GM19351 (cell line): ENCODE data around the gene NUDT4.
"Not testable (repeated sequence)": the region's sequence is repeated elsewhere in the genome, so short reads cannot be mapped to it uniquely, and the experiment has no call there.

Source experiments
- ATAC-seq: cut with Tn5 transposase; IDR thresholded peaks from one replicate; pipeline ENCODE4 v1.9.1; 2021; ENCODE audit warnings: mild to moderate bottlenecking, moderate library complexity; ENCODE audit not compliant: unreplicated experiment

The NUDT4 gene

DNA sequence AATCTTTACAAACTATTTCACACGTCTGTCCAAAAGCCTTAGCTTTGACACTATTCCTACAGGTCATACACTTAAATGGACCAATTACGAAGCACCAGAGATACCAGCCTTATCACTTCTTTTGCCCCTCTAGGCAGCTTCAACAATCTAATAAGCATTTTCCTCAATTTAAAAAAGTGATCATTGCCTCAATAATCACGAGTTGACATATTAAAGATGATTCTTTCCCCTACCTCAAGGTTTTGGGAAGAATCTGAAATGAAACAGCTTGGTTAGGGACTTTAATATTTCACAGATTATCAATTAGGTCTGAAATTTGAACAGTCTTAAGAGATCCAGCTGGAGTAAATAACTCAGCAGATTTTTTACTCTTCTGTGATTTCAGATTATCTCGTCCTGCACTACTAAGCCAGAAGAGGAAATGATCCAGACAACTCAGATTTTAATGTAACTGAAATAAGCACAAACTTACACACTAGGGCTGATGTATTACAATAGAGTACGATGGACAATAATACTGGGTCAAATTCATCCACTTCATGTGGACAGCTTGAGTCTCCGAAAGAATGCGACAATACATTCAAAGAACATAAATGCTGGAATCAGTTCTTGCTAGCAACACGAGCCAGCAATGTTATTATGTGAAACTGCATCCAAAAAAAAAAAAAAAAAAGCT lies 48.1 kb downstream of the NUDT4 start:
- ATAC-seq: no peak

- no peak for ATAC-seq
Measured at GRCh38 chr12:93426412-93426805, 48.7 kb downstream of the NUDT4 start.

- no peak for ATAC-seq
Measured at GRCh38 chr12:93427779-93428564, 50.2 kb downstream of the NUDT4 start.

DNA sequence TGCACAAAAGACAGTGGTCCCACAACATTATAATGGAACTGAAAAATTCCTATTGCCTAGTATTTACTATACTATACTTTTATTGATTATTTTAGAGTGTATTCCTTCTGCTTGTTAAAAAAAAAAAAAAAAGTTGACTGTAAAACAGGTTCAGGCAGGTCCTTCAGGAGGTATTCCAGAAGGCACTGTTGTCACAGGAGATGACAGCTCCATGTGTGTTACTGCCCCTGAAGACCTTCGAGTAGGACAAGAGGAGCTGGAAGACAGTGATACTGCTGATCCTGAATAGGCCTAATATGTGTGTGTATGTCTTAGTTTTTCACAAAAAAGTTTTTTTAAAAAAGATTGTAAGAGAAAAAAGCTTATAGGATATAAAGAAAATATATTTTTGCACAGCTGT lies 51.7 kb downstream of the NUDT4 start:
- ATAC-seq: no peak

GRCh38 chr12:93429852-93430251 lies 52.1 kb downstream of the NUDT4 start:
- no peak for ATAC-seq

GRCh38 chr12:93430280-93430679 lies 52.6 kb downstream of the NUDT4 start:
- ATAC-seq: no peak

DNA sequence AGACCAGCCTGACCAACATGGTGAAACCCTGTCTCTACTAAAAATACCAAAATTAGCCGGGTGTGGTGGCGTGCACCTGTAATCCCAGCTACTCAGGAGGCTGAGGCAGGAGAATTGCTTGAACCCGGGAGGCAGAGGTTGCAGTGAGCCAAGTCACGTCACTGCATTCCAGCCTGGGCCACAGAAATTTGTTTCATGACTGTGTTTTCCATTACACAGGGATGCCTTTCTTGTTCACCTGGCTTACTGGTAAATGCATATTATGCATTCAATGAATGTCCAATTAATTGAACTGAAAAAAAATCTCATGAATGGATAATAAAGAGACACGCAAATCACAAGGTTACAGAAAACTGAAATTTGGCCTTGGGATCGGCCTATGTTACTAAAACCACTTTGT lies 54.3 kb downstream of the NUDT4 start:
- not testable (repeated sequence) for ATAC-seq

DNA sequence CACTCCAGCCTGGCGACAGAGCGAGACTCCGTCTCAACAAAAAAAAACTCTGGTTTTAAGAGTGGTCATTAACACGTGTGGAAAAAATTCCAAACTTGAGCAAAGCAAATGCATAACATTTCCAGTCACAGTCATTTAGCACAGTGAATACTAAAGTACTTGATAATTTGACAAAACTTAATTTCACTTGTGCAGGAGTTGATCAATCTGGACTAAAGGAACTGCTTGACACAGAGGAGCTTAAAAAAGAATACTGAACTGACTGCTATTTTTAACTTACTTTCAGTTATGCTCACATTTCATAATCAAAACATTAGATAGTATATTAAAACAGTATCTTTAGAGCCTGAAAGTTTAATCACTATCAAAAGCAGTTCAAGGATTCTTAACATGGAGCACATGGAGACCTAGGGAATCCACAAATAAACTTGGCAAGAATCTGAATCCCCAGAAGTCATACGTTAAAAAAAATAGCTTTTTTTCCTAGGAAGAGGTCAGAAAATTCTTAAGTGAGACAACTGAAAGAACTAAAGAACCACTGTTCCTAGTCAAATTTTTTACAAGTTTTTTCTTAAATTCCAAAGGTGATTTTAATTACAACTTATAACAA lies 56.6 kb downstream of the NUDT4 start:
- ATAC-seq: no peak

DNA sequence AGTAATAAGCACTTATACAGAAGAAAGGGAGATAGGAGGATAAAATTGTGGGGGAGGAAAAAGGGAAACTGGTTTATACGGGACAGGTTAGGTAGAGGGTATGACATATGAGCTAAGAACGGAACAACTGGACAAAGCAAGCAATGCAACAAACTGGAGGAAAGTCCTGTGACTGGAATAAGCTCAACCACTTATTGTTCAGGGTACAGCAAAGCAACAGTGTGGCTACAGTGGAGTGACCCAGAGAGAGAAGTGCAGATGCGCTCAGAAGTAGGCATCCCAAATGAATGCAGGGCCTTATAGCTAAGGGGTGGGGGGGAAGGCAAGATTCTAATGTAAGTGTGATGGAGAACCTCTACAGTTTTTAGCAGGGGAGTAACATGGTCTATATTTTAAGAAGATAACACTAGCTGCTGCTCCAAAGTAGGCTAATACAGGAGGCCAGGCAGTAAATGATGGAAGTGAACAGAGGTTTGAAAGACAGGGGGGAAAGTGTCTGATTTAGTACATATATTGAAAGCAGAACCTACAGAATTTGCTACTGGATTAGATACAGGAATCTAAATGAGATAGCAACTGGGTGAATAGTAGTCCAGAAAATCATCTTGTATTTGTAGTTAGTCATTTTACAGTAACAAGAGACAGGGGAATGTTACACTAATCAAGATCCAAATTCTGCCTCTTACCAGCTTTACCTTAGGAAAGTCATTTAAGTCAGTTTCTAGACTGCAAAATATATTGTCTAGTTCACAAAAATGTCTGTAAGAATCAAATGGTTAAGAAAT lies 60.7 kb downstream of the NUDT4 start:
- no peak for ATAC-seq

GRCh38 chr12:93440043-93440835 lies 62.5 kb downstream of the NUDT4 start:
- no peak for ATAC-seq

DNA sequence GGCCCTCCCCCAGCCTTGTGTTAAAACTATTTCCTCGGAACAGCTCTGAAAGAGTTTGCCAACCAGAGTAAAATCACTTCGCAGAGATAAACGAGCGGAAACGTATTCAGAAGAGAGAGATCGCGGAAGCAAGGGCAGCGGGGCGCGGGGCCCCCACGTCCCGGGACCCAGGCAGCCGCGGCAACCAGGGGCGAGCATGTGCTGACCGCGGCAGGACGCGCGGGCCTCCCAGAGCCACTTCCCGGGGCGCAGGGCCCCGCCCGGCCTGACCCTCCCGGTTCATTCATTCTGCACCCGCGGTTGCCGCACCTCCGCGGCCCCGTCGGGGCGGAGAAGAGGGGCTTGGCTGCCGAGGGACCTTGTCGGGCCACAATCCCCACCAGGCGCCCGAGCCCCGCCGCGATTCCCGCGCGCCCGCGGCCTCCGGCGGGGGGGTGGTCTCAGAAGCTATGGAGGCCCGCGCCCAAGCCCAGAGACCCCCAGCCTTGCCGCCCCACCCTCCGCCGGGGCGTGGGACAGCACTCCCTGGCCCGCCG lies 63.4 kb downstream of the NUDT4 start:
- no peak for ATAC-seq

DNA sequence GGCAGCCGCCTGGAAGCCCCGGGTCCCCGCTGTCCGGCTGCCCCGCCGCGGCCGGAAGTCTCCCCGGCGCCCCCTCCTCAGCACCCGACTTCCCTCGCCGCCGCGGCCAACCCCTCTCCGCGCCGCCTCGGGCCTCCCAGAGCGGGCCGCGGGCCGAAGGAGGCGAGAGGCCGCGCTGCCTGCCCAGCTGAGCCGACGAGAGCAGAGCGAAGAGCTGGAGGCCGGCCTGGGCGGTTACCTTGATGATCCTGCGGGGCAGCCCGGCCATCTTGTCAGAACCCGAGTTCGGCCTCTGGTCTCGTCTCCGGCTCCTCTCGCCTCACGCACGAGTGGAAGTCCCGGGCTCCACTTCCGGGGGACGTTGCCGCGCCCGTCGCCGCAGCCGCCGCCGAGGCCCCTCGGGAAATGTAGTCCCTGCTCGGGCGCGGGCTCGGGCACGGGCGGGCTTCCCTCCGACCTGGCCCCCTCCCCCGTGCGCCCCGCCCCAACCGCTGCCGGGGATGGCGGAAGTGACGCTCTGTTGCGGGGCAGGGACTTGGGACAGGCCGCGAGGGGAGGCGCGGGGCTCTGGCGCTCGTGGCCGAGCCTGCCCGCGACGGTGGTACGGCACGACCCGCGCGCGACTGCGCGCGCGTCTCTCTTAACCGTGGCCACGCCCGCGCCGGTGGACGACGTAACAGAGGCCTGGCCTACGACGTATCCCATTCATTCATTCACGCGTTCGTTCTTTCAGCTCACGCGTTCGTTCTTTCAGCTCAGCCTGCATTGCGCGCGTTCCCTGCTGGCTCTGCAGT lies 64.1 kb downstream of the NUDT4 start, which contains the start of gene UBE2N:
Gene UBE2N (minus strand): TSS at position 331 of the 794 bp plus-strand sequence. CDS start 63 bp downstream, at position 268.
- ATAC-seq: peak; percentile 78

- ATAC-seq: no peak
Measured at GRCh38 chr12:93442411-93443340, 65.0 kb downstream of the NUDT4 start.

DNA sequence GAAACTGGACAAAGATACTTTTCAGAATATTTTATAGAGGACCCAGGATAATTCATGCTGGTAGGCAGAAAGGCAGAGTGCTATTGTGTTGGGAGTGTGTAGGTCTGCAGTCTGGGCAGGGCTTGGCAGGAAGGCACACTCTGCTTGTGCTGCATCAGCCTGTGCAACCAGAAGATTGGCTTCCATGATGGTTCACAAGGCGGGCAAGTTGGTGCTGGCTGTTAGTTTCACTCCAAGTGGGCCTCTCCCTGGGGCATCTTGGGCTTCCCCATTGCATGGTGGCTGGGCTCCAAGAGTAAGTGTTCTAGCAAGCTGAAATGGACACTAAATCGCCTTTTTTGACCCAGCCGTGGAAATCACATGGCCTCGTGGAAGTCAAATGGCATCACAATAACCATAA lies 65.9 kb downstream of the NUDT4 start:
- no peak for ATAC-seq

GRCh38 chr12:93447555-93448290 lies 70.0 kb downstream of the NUDT4 start:
- ATAC-seq: no peak

GRCh38 chr12:93448796-93449195 lies 71.1 kb downstream of the NUDT4 start:
- no peak for ATAC-seq

DNA sequence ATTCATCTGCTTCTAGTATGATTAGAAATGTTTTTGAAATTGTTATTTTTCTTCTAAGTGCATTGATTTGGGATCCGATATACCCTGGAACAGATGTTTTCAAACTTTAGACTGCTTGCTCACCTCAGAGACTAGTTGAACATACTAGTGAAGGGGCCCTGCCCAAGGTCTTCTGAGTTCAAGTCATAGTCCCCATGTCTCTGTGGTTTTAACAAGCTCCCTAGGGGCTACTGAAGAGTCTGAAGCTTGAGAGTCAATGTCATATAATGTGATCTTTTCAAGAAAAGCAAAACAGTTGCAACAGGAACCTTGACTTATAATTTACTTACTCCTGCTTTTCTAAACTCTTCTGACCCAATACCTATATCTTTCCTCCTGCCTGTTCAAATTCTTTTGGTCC lies 71.6 kb downstream of the NUDT4 start:
- peak; percentile 90 for ATAC-seq
